Activated naive CD4-positive, alpha-beta T cell treated with anti-CD3 and anti-CD28 coated beads for 36 hours (primary cell): Measurements from ENCODE around the gene MRPL34. TPM values are rescaled to one million over a fixed set of nuclear protein-coding genes. Genes with fewer than 3 reads are reported as not detected.

Source experiments
- CTCF ChIA-PET: fragments of 350-600 bp; sonication (Branson Sonifier 250); formaldehyde crosslinking; loops from one replicate; lab custom pipeline; 2021; ENCODE audit warnings: antibody characterized with exemption; lab: Charles Lee
- DNase-seq: peaks from one replicate; pipeline ENCODE4 v3.0.0-alpha.2; 2020
- H3K27ac Mint-ChIP-seq: one replicate; pipeline ENCODE4 v1.8.0; 2021; ENCODE audit warnings: mild to moderate bottlenecking, mixed read lengths
- H3K27me3 Mint-ChIP-seq: one replicate; pipeline ENCODE4 v1.8.0; 2021; ENCODE audit warnings: low read depth, mixed read lengths
- H3K36me3 Mint-ChIP-seq: one replicate; pipeline ENCODE4 v1.8.0; 2021; ENCODE audit warnings: low read depth, mixed read lengths
- H3K4me1 Mint-ChIP-seq: one replicate; pipeline ENCODE4 v1.8.0; 2021; ENCODE audit warnings: low read depth, mixed read lengths
- H3K4me3 Mint-ChIP-seq: one replicate; pipeline ENCODE4 v1.8.0; 2021; ENCODE audit warnings: mild to moderate bottlenecking, moderate library complexity, mixed read lengths
- H3K9me3 Mint-ChIP-seq: one replicate; pipeline ENCODE4 v1.8.0; 2021; ENCODE audit warnings: mixed read lengths
- intact Hi-C: fragments of 100-400 bp; cut with micrococcal nuclease; formaldehyde crosslinking; loops from one replicate; pipeline ENCODE4 v1.15.1; 2023
- total RNA-seq, 2 experiments: library from RNA; stranded (reverse); gene quantifications; one replicate each; pipeline ENCODE4 v1.2.3, GENCODE V29; 2021

Gene MRPL34
- total RNA-seq, 2 experiments from 2014 or later = 84.2 to 92.2 TPM

DNA sequence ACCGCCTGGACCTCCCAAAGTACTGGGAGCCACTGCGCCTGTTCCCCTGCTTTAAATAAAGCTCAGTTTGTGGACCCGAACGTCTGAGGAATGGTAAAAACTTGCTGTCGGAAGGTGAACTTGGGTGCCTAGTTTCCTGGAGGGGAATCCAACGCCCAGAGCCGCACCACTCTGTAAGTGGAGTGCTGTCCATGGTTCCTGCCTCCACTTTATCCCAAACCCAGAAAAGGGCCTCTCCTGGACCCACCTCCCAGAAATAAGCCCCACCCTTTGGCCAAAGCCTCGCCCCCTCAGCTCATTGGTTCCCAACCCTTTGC, 26.6 kb downstream of the MRPL34 start:
- H3K4me3 Mint-ChIP-seq = no peak overlapping the region
- DNase-seq = no peak
- CTCF ChIA-PET = interaction anchor here (0.8 to 1.2 kb wide), 4 partner anchors 23 to 148 kb away, joined by 3 to 4 read pairs (median 3); partner anchors contain the start of gene DDA1
- intact Hi-C loops = loop anchor here (10.0 kb wide), 1 partner anchor 422 kb away; the partner anchor contains the start of gene FCHO1
- H3K27ac Mint-ChIP-seq = no peak overlapping the region
- H3K4me1 Mint-ChIP-seq = peaks cover 22% of the 10 kb centered on the region
- H3K27me3 Mint-ChIP-seq = no peaks in the 10 kb centered on the region
- H3K9me3 Mint-ChIP-seq = no peaks in the 10 kb centered on the region
- no peaks in the 10 kb centered on the region for H3K36me3 Mint-ChIP-seq

DNA sequence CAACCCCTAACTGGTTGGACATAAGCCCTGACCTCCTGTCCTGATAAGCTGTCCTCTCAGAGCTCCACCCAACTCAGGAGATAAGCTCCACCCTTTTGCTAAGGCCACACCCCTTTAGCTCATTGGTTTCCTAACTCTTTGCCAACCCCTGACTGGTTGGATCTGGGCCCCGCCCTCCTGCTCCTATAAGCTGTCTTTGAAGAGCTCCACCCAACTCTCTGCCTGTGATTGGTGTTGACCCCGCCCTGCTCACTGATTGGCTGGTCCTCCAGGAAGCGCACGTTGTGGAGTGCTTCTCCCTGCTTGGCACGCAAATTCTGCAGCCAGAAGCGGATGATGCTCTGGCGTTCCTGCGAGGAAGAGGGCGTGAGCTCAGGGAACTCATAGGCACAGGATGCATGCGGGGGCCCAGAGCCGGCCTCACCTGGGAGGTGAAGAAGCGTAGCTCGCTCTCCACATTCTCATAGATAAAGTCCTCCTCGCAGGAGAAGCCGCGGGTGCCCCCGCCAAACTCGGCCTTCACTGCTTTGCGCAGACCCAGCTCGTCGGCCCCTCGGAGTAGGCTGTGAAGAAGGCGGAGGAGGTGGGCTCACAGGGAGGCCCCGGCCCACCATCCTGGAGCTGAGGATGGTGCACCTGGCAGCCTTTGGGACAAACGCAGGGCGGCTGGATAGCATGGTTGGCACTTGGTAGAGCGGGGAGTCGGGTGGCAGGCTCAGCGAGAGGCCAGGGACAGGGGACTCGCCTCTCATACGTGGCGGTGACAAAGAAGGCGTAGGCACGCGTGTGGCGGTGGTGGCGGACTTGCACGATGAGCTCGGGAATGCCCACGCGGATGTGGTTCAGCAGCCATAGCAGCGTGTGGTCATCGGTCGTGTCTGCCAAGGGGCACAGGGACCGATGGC, 27.3 kb downstream of the MRPL34 start:
- no peak overlapping the region for H3K27ac Mint-ChIP-seq
- CTCF ChIA-PET = interaction anchor here (0.6 to 3.4 kb wide), 8 partner anchors 24 to 178 kb away, joined by 3 to 16 read pairs (median 3); partner anchors contain the start of gene DDA1
- peaks cover 22% of the 10 kb centered on the region for H3K4me1 Mint-ChIP-seq
- DNase-seq = peak; percentile 49
- H3K4me3 Mint-ChIP-seq = no peak overlapping the region
- intact Hi-C loops = loop anchor here (10.0 kb wide), 1 partner anchor 422 kb away; the partner anchor contains the start of gene FCHO1
- no peaks in the 10 kb centered on the region for H3K9me3 Mint-ChIP-seq
- no peaks in the 10 kb centered on the region for H3K36me3 Mint-ChIP-seq
- H3K27me3 Mint-ChIP-seq = no peaks in the 10 kb centered on the region

DNA sequence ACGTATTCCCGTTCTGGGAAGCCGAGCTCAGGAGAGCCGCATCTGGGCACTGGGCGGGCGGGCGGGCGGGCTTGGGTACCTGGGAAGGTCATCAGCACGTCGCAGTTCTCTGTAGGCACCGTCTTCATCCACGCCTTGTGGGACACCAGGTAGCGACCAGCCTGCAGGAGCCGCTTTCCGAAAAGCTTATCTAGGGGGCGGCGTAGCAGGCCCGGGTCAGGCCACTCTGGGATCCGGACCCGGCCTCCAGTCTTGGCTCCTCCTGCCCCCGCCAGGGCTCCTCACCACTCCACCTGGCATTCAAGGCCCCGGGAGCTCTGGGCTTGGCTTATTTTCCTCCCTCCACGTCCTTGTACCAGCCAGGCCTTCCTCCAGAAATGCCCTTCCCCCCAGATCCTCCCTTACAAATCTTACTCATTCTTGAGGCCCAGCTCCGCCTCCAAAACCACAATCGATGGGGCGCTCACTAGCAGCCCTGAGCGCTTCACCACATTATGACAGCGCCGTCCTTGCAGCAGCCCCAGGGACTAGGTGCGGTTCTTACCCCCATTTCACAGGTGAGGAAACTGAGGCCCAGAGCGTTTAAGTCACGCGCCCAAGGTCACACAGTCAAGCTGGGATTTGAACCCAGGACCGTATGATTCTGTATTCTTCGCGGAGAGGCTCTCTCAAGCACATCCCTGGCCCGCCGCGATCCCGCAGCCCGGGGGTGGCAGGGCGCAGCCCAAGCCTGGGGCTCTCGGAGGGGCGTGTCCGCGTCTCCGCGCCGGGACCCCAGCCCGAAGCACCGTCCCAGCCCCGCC, 28.1 kb downstream of the MRPL34 start:
- Mint-ChIP-seq H3K9me3 (no peaks in the 10 kb centered on the region), H3K27ac (peak overlapping the region; percentile 63), H3K36me3 (peaks cover 3% of the 10 kb centered on the region), H3K27me3 (no peaks in the 10 kb centered on the region), H3K4me1 (peaks cover 30% of the 10 kb centered on the region), H3K4me3 (peak overlapping the region; percentile 74)
- intact Hi-C loops = loop anchor here (10.0 kb wide), 1 partner anchor 421 kb away; the partner anchor contains the start of gene FCHO1
- peak; percentile 90 for DNase-seq
- CTCF ChIA-PET = interaction anchor here (0.6 to 3.4 kb wide), 6 partner anchors 17 to 179 kb away, joined by 3 to 16 read pairs (median 3); no protein-coding TSS in a partner anchor

DNA sequence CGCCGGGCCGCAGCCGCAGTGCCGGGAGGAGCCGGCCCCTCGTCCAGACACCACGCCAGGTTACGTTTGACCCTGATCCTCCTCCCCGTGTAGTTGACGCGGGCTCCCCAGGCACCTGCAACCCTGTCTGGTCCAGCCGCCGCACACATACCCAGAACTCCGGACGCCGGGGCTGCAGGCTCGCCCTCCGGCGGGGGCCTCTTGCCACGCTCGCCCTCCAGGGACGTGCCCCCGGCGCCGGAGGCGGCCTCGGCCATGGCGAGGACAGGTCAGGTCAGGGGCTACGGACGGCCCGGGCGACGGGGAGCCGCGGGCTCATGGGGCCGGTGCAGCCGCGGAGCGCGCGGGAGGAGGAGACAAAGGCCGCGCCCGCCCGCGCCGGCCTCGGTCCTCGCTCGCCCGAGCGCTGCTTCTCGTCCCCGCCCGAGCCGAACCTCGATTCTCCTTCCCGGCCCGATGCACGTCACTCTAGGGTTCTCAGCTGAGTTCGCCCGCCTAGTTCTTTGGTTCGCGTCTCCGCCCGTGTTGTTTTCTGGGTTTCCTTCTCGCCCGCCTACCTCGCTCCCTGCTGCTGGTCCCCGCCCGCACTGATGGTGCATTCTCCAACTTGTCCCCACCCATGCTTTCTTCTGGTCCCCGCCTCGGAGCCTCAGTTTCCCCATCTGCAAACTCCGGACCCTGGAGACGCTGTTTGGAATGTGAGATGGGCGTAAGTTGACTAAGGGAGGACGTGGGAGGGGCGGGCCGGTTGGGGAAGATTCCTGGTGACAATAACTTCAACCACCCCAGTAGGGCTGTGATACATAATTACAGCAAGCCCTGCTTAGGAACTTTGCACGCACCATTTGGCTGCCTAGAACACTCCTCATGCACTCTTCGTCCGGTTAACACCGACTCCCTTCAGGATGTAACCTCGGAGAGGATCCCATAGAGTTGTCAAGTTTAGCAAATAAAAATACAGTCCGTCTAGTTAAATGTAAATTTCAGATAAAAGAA, 29.0 kb downstream of the MRPL34 start, which contains the start of gene ANO8:
Gene ANO8 (minus strand): TSS at position 442 of the 996 bp plus-strand sequence. CDS start 185 bp downstream, at position 257.
- CTCF ChIA-PET = interaction anchor here (0.9 to 3.4 kb wide), 3 partner anchors 51 to 179 kb away, joined by 3 to 16 read pairs (median 4); no protein-coding TSS in a partner anchor
- no peaks in the 10 kb centered on the region for H3K9me3 Mint-ChIP-seq
- H3K4me3 Mint-ChIP-seq = peak within 1 kb of the TSS; percentile 79
- H3K36me3 Mint-ChIP-seq = peaks cover 6% of the 10 kb centered on the region
- H3K4me1 Mint-ChIP-seq = peaks cover 28% of the 10 kb centered on the region
- peak; percentile 95 for DNase-seq
- intact Hi-C loops = loop anchor here (10.0 kb wide), 1 partner anchor 420 kb away; the partner anchor contains the start of gene FCHO1
- no peaks in the 10 kb centered on the region for H3K27me3 Mint-ChIP-seq
- H3K27ac Mint-ChIP-seq = peak within 1 kb of the TSS; percentile 63

DNA sequence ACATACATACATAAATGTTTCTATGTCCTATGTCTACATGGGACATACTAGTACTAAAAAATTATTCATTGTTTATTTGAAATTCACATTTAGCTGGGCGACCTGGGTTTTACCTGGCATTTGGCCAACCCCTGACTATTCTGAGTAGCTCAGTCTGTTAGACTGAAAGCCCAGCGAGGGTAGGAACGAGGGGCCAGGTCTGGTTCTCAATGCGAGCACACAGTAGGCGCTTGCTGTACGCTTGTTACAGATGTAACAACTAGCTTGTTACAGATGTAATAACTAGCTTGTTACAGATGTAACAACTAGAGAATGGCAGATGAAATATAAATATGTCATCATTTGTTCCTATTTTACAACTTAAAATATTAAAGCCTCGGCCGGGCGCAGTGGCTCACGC, 29.9 kb downstream of the MRPL34 start:
- no peak for DNase-seq
- intact Hi-C loops = loop anchor here (10.0 kb wide), 1 partner anchor 419 kb away; the partner anchor contains the start of gene FCHO1
- H3K27ac Mint-ChIP-seq = no peak overlapping the region
- peaks cover 6% of the 10 kb centered on the region for H3K36me3 Mint-ChIP-seq
- no peaks in the 10 kb centered on the region for H3K27me3 Mint-ChIP-seq
- H3K4me1 Mint-ChIP-seq = peaks cover 28% of the 10 kb centered on the region
- peak overlapping the region; percentile 46 for H3K4me3 Mint-ChIP-seq
- CTCF ChIA-PET = interaction anchor here (0.5 to 3.4 kb wide), 5 partner anchors 50 to 105 kb away, joined by 3 to 16 read pairs (median 3); no protein-coding TSS in a partner anchor
- no peaks in the 10 kb centered on the region for H3K9me3 Mint-ChIP-seq

DNA sequence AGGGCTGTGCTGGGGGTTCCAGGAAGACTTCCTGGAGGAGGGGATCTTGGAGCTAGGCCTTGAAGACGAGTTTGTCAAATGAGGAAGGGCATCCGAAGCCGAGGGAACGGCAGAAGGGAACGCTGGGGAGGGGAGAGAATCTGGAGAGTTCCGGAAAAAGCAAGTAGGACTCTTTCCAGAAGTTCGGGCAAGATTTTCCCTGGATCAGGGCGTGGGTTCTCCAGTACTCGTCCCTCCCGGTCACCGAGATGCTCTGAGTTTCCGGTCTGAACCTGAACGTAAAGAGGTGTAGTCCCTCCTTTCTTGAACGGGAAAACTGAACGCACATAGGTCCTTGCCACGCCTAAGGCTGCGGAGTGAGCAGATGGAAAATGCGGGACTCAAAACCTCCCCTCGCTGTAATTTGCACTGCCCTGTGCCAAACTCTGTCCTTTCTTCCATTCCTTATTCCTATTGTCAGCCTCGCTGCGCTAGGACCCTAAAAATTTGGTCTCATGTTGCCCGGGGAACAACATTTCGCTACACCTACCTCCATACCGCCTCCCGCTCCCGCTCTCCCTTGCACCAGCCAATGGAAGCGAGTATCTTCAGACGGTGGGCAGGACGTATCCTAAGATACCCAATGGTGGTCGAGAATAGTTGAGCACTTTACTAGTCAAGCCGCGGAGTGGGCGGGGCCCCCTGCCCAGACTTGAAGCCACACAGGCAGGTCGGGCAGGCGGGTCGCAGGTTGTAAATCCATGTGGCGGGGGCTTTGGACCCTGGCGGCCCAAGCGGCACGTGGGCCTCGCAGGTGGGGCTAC, 31.4 kb downstream of the MRPL34 start, which contains the start of gene GTPBP3:
Gene GTPBP3 (plus strand): TSS at position 682 of the 803 bp plus-strand sequence. CDS start 59 bp downstream, at position 741.
- CTCF ChIA-PET = no interaction called here
- peak within 1 kb of the TSS; percentile 88 for H3K4me3 Mint-ChIP-seq
- peaks cover 6% of the 10 kb centered on the region for H3K36me3 Mint-ChIP-seq
- intact Hi-C loops = loop anchor here (1.0 to 10.0 kb wide), 9 partner anchors 28 to 418 kb away; partner anchors contain the start of genes BABAM1, DDA1, FCHO1 and HAUS8
- H3K27me3 Mint-ChIP-seq = no peaks in the 10 kb centered on the region
- H3K9me3 Mint-ChIP-seq = no peaks in the 10 kb centered on the region
- peak; percentile 98 for DNase-seq
- peak within 1 kb of the TSS; percentile 93 for H3K27ac Mint-ChIP-seq
- H3K4me1 Mint-ChIP-seq = peaks cover 28% of the 10 kb centered on the region

DNA sequence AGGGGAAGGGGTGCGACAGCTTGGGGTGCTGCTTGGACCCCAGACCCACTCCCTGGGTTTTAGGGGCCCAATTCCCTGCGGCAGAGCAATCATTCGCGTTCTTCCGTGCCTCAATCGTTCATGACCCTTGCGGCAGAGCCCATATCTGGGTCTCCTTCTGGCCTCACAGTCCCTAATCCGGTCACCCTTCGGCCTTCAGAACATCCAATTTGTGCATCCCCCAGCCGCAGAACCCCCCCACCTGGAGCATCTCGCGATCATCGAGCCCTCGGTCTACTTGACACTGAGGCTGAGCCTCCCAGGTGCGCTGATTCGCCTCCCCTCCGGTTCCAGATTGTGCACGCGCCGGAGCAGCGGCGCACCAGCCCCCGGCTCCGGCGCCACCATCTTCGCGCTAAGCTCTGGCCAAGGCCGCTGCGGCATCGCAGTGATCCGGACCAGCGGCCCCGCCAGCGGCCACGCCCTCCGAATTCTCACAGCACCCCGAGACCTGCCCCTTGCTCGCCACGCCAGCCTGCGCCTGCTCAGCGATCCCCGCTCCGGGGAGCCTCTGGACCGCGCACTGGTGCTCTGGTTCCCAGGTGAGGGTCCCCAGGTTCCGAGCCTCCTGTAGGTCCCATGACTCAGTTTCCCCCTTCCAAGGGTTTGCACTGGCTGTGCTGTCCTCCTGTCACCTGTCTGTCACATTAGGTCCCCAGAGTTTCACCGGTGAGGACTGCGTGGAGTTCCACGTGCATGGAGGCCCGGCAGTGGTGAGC, 32.2 kb downstream of the MRPL34 start:
- intact Hi-C loops = loop anchor here (1.0 to 10.0 kb wide), 9 partner anchors 29 to 417 kb away; partner anchors contain the start of genes BABAM1, DDA1, FCHO1 and HAUS8
- Mint-ChIP-seq H3K36me3 (peaks cover 9% of the 10 kb centered on the region), H3K4me3 (peak overlapping the region; percentile 88), H3K27ac (peak overlapping the region; percentile 93), H3K9me3 (no peaks in the 10 kb centered on the region), H3K27me3 (no peaks in the 10 kb centered on the region), H3K4me1 (peaks cover 28% of the 10 kb centered on the region)
- peak; percentile 39 for DNase-seq
- CTCF ChIA-PET = no interaction called here

DNA sequence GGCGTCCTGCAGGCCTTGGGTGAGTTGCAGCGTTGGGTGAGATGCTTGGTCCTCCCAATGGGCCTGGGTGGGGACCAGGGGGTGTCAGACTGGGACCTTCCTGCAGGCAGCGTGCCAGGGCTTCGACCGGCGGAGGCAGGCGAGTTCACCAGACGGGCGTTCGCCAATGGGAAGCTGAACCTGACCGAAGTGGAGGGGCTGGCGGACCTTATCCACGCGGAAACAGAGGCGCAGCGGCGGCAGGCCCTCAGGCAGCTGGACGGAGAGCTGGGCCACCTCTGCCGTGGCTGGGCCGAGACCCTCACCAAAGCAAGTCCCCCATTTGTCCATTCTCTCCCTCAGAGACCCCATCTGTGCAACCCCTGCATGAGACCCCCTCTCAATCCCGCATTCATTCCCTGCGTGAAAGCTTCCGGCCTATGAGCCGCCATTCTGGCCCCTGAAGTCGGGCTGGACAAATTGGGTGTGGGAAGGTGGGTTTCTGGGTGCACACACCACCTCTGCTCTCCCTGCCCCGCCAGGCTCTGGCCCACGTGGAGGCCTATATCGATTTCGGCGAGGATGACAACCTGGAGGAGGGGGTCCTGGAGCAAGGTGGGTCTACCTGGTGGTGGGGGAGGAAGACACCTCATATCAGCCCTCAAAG, 32.9 kb downstream of the MRPL34 start:
- H3K27ac Mint-ChIP-seq = no peak overlapping the region
- no peaks in the 10 kb centered on the region for H3K27me3 Mint-ChIP-seq
- intact Hi-C loops = loop anchor here (10.0 kb wide), 1 partner anchor 416 kb away; the partner anchor contains the start of gene FCHO1
- no peak for DNase-seq
- H3K4me3 Mint-ChIP-seq = peak overlapping the region; percentile 88
- H3K36me3 Mint-ChIP-seq = peaks cover 9% of the 10 kb centered on the region
- H3K9me3 Mint-ChIP-seq = no peaks in the 10 kb centered on the region
- CTCF ChIA-PET = no interaction called here
- H3K4me1 Mint-ChIP-seq = peaks cover 25% of the 10 kb centered on the region

DNA sequence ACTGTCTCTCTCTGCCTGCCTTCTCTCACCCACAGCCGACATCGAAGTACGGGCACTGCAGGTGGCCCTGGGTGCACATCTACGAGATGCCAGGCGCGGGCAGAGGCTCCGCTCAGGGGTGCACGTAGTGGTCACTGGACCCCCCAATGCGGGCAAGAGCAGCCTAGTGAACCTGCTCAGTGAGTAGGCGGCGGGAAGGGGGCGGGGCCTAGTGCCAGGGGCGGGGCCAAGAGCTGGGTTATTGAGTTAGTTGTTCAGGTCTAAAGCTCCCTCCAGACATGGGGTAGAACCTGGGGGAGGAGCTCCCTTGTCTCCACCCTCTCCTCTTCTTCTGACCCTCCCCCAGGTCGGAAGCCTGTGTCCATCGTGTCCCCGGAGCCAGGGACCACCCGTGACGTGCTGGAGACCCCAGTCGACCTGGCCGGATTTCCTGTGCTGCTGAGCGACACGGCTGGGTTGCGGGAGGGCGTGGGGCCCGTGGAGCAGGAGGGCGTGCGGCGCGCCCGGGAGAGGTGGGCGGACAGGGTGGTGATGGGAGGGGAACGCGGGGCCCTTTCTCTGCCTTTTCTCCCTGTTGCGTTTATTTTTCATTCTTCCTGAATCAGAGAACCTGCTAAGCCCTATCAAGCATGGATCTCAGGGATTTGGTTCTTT, 33.5 kb downstream of the MRPL34 start:
- Mint-ChIP-seq H3K36me3 (peaks cover 9% of the 10 kb centered on the region), H3K4me3 (peak overlapping the region; percentile 88), H3K27ac (no peak overlapping the region), H3K4me1 (peaks cover 21% of the 10 kb centered on the region), H3K9me3 (no peaks in the 10 kb centered on the region), H3K27me3 (no peaks in the 10 kb centered on the region)
- peak; percentile 74 for DNase-seq
- intact Hi-C loops = loop anchor here (10.0 kb wide), 1 partner anchor 416 kb away; the partner anchor contains the start of gene FCHO1
- CTCF ChIA-PET = interaction anchor here (0.7 kb wide), 1 partner anchor 125 kb away, joined by 3 read pairs; no protein-coding TSS in a partner anchor
